Right cardiac atrium (tissue), 5 donors: Measurements from ENCODE around the gene DPYSL4. TPM values are rescaled to one million over a fixed set of nuclear protein-coding genes. Genes with fewer than 3 reads are reported as not detected.

ENCODE experiments used
- ATAC-seq, 2 donors: fragments of 200-7000 bp; cut with Tn5 transposase; one replicate each; pipeline versions ENCODE4 v1.8.0 to v1.9.1; 2020; ENCODE audit warnings: moderate library complexity in 2 of 2, mild to moderate bottlenecking in 1 of 2
- DNase-seq, 3 donors: peaks; one replicate each; pipeline ENCODE4 v3.0.0-alpha.2; 2020
- H3K27ac ChIP-seq: one replicate; pipeline ENCODE4 v1.5.1; 2013; ENCODE audit warnings: mild to moderate bottlenecking, low read length, control low read depth, moderate library complexity
- H3K27me3 ChIP-seq: one replicate; pipeline ENCODE4 v1.6.1; 2013; ENCODE audit not compliant: control insufficient read depth, insufficient read depth
- H3K4me1 ChIP-seq: one replicate; pipeline ENCODE4 v1.6.1; 2013; ENCODE audit warnings: low read length; ENCODE audit not compliant: control insufficient read depth, insufficient read depth
- H3K4me3 ChIP-seq: one replicate; pipeline ENCODE4 v1.5.1; 2013; ENCODE audit warnings: low read length, control low read depth
- H3K9me3 ChIP-seq: one replicate; pipeline ENCODE4 v1.6.1; 2013; ENCODE audit warnings: low read length; ENCODE audit not compliant: control insufficient read depth
- WGBS: extraction: QIAGEN DNeasy Blood & Tissue Kit; methylation state at CpG from one replicate; pipeline ENCODE4 v1.1.7; 2013; 5-methylcytosine and 5-hydroxymethylcytosine counted together
- intact Hi-C, 4 donors: fragments of 100-400 bp; cut with DNase I; formaldehyde crosslinking; loops; one replicate each; pipeline versions ENCODE4 v1.11.0 to v1.14.0; 2022 to 2023
- polyA plus RNA-seq: library from polyadenylated mRNA; stranded (reverse); fragments of 200-250 nt; gene quantifications from one replicate; pipeline ENCODE4 v1.2.3, GENCODE V29; 2013
- total RNA-seq, 4 donors: library from RNA; stranded (reverse); fragmentation: NEBNext Ultra II Directional; extraction: Animal tissue kit (Norgen Biotek cat#: 25700); gene quantifications; one replicate each; pipeline ENCODE4 v1.2.1, GENCODE V29; 2021
- donor health status: healthy with polysubstance abuse.
- donor health status: DM: no; HTN: yes; CAD: no.
- donor health status: DM: no; HTN: no; CAD: no.
- donor health status: DM: no; HTN: yes; CAD: no; lungs with severe emphysema.
- donor health status: DM: yes; HTN: yes; CAD: no.

DPYSL4 gene
- total and polyA plus RNA-seq, 5 donors: 1.9 to 13.8 (median 6.8) TPM

DNA sequence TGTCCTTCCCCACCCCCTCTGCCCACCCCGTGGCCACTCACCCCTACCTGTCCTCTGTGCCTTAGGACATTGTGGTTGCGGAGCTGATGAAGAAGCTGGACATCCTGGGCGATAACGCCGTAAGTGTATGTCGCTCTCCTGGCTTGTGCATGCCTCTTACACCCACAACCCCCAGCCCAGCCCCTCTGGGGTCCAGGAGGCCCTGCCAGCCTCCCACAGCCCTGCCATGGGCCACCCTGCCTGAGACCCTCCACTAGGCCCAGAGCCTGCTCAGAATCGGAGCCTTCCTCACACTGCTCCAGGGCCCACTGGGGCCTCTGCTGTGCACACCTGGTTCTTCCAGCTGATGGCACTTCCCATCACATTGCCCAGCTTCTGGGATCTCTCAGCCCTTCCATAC, 36.8 kb upstream of the DPYSL4 start:
- intact Hi-C loops: loop anchor here in 1 of 4 donors (10.0 kb wide), 1 partner anchor 115 kb away; no protein-coding TSS in a partner anchor
- no peak overlapping the region for H3K4me3 ChIP-seq
- ATAC-seq (no peak), DNase-seq (peak in 1 of 3 donors; percentile 25)
- H3K9me3 ChIP-seq: no peaks in the 10 kb centered on the region
- no peaks in the 10 kb centered on the region for H3K27me3 ChIP-seq
- H3K27ac ChIP-seq: no peak overlapping the region
- WGBS: 93% methylated on average over 7 of the region's 7 CpGs
- no peaks in the 10 kb centered on the region for H3K4me1 ChIP-seq

DNA sequence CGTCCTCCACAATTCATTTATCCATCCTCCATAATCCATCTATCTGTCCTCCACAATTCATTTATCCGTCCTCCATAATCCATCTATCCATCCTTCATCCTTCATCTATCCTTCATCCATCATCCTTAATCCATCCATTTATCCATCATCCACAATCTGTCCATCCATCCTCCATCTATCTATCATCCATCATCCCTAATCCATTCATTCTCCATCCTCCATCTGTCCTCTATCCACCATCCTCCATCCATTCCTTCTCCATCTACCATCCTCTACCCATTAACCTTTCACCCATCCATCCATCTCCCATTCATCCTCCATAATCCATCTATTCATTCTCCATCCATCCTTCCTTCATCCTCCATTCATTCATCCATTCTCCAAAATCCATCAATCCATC, 36.0 kb upstream of the DPYSL4 start:
- no peak overlapping the region for H3K27ac ChIP-seq
- ATAC-seq (no peak), DNase-seq (no peak)
- intact Hi-C loops: no loop called here
- H3K27me3 ChIP-seq: no peaks in the 10 kb centered on the region
- no peak overlapping the region for H3K4me3 ChIP-seq
- 98% methylated on average over 2 of the region's 2 CpGs for WGBS
- H3K9me3 ChIP-seq: no peaks in the 10 kb centered on the region
- no peaks in the 10 kb centered on the region for H3K4me1 ChIP-seq

DNA sequence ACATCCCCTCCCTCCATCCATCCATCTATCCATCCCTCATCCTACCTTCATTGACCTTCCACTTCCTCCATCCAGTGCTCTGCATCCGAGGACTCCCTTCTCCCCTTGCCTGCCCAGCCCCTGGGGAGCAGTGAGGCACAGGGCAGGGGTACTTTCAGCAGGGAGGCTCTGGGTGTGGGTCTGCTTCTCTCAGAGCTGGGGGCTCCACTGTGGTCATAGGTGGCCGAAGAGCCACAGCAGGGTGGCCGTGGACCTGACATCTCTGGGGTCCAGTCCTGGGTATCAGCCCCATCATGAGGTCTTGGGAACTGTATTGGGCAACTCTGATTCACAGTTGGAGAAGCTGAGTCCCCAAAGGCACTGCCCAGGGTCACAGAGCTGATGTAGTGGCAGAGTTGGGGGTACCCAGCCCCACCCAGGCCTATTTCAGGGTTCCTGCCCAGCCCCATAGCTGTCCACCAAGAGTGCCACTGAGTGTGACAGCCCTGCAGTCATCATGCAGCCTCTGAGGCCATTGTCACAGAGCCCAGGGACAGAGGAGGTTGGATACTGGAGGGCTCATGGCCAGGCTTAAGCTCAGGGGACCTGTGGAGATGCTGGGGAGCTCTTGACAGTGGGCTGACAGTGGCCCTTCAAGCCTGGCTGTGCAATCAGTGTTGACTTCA, 35.3 kb upstream of the DPYSL4 start:
- WGBS: 88% methylated on average over 3 of the region's 3 CpGs
- ATAC-seq: no peak
- DNase-seq: peak in 1 of 3 donors; percentile 21
- H3K4me3 ChIP-seq: no peak overlapping the region
- no peaks in the 10 kb centered on the region for H3K27me3 ChIP-seq
- intact Hi-C loops: no loop called here
- H3K27ac ChIP-seq: no peak overlapping the region
- H3K9me3 ChIP-seq: no peaks in the 10 kb centered on the region
- H3K4me1 ChIP-seq: no peaks in the 10 kb centered on the region

DNA sequence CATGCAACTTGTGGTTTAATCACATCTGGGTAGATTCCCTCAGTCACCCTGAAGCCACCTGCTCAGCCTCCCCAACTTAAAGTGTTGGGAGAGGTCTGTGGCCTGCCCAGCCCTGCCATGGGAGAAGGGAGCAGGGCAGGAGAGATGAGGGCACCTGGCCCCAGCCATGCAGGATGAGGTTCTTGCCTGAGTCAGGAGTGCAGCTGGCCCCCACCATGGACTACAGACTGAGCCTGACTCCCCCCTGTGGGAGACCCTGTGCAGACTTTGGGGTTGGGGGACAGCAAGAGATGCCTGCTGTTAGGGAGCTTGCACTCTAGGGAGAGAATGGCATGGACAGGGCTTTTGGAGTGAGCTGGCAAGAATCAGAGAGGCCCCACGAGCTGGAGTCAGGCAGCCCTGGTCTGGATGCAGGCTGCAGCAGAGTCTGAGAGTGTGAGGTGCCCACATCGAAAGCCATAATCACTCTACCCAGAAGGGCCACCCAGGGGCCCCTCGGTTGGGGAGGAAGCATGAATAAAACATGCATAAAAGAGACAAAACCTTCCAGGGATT, 34.7 kb upstream of the DPYSL4 start:
- no peak for DNase-seq
- H3K27me3 ChIP-seq: no peaks in the 10 kb centered on the region
- no peaks in the 10 kb centered on the region for H3K4me1 ChIP-seq
- no peaks in the 10 kb centered on the region for H3K9me3 ChIP-seq
- intact Hi-C loops: no loop called here
- WGBS: 53% methylated on average over 3 of the region's 3 CpGs
- H3K4me3 ChIP-seq: no peak overlapping the region
- no peak overlapping the region for H3K27ac ChIP-seq
- no peak for ATAC-seq

DNA sequence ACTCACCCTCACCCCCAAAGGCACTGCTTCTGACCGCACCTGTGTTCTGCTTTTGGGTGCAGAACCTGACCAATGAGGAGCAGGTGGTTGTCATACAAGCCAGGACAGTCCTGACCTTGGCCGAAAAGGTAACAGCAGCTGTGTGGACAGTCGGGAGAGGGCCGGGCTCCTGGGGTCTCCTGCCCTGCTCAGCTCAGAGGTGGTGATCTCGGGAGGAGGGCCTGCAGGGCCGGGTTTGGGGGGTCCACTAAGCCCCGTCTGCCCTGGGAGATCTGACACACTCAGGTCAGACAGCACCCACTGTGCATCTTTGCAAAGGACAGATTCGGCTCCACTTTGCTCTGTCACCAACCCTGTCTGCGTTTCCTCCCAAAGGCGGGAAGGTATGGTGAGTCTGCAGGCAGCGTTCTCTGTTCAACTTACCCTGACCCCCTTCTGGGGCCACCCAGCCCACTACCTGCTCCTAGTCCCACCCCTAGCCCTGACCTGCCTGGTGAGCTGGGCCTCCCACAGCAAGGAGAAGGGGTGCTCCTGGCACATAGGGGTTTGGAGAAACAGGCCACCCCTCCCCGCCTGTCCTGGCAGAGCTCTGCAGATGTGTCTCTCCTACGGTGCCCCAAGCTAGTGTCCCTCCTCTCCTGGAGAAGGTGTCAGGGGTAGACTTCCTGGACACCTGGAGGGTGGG, 33.7 kb upstream of the DPYSL4 start:
- intact Hi-C loops: no loop called here
- Histone ChIP-seq H3K27me3 (no peaks in the 10 kb centered on the region), H3K27ac (no peak overlapping the region), H3K4me1 (no peaks in the 10 kb centered on the region), H3K4me3 (no peak overlapping the region), H3K9me3 (no peaks in the 10 kb centered on the region)
- DNase-seq (peak in 1 of 3 donors; percentile 16), ATAC-seq (no peak)
- WGBS: 73% methylated on average over 13 of the region's 13 CpGs

DNA sequence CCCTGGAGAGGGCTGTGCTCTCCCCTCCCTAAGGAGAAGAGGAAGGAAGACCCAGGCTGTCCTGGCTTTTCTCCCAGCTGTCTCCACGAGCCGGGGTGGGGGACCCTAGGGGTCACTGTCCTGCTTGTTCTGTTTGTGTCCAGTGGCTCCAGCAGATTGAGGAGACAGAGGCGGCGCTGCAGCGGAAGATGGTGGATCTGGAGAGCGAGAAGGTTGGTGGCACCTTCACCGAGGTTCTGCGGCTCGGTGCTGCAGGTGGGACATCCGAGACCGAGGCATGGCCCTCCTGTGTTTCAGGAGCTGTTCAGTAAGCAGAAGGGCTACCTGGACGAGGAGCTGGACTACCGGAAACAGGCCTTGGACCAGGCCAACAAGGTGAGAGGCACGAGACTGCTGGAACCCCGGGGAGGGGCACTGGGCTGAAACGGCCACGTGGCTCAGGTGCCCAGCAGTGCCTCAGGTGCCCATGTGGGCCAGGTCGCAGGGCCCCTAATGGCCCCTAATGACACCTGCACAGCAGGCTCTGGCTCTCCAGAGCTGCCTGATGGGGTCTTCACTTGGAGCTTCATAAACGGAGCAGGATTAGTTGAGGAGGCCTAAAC, 33.0 kb upstream of the DPYSL4 start:
- DNase-seq (peak in 1 of 3 donors; percentile 4), ATAC-seq (no peak)
- WGBS: 87% methylated on average over 19 of the region's 19 CpGs
- intact Hi-C loops: no loop called here
- H3K27ac ChIP-seq: no peak overlapping the region
- no peak overlapping the region for H3K4me3 ChIP-seq
- no peaks in the 10 kb centered on the region for H3K4me1 ChIP-seq
- H3K9me3 ChIP-seq: no peaks in the 10 kb centered on the region
- no peaks in the 10 kb centered on the region for H3K27me3 ChIP-seq

DNA sequence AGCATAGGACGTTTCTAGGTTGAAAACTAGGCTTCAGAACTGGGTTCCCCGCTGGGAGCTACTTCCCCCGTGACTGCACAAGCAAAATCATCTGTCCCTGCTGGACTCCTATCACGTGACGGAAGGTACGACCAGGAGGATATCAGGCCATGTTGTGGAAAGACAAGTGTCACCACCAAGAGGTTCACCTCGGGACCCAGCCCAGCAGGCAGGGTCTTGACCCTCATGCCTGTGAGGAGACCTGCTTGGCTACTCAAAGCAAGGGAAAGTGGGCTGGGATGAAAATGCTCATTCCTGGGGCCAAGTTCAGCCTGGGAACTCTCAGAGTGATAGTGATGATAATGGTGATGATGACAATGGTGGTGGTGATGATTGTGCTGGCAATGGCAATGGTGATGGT, 32.3 kb upstream of the DPYSL4 start:
- DNase-seq (no peak), ATAC-seq (no peak)
- no peaks in the 10 kb centered on the region for H3K4me1 ChIP-seq
- no peaks in the 10 kb centered on the region for H3K9me3 ChIP-seq
- H3K27ac ChIP-seq: no peak overlapping the region
- no peak overlapping the region for H3K4me3 ChIP-seq
- no peaks in the 10 kb centered on the region for H3K27me3 ChIP-seq
- WGBS: 78% methylated on average over 7 of the region's 7 CpGs
- intact Hi-C loops: no loop called here

DNA sequence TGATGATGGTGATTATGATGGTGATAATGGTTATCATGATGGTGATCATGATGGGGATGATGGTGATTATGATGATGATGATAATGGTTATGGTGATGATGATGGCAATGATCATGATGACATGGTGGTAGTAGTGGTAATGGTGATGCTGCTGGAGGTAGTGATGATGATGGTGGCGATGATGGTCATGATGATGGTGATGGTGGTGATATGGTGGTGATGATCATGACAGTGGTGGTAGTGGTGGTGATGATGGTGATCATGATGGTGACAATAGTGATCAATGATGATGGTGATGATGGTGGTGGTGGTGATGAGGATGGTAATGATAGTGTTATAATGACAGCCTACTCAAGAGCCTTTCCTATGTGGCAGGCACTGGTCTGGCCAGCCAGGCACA, 31.8 kb upstream of the DPYSL4 start:
- intact Hi-C loops: no loop called here
- Histone ChIP-seq H3K9me3 (no peaks in the 10 kb centered on the region), H3K4me1 (no peaks in the 10 kb centered on the region), H3K4me3 (no peak overlapping the region), H3K27me3 (no peaks in the 10 kb centered on the region), H3K27ac (no peak overlapping the region)
- ATAC-seq (no peak), DNase-seq (no peak)
- WGBS: 98% methylated on average over 1 of the region's 1 CpG

DNA sequence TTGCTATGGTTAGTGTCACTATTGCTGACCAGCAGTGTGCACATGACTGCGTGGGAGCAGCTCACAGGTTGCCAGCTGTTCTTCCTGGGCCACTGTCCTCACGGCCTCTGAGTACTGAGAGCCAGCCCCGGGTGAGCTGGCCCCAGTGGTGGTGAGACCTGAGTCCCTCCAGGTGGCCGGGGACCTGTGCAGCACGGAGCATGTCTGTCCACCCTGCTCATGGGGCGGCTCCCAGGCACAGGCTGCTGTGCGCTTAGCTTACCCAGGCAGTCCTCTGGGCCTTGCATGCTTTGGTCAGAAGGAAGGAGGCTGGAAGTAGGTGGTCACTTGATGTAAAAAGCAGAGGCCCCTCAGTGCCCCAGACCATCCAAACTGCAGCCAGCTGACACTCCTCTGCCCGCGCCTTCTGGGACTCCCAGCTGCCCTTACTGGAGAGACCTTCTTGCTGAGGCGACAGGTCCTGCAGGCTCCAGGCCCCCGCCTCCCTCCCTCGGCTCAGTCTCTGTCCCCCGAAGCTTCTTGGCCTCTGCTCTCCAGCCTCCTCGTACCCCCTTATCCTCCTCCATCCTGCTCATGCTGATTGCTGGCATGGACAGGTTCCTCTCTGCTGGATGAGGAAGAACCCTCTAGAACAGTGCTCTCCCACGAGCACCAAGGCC, 30.9 kb upstream of the DPYSL4 start:
- ATAC-seq (peak in 1 of 2 donors; percentile 25), DNase-seq (peak in 2 of 3 donors; percentile 2 to 36)
- 80% methylated on average over 15 of the region's 15 CpGs for WGBS
- H3K27ac ChIP-seq: no peak overlapping the region
- no peaks in the 10 kb centered on the region for H3K9me3 ChIP-seq
- intact Hi-C loops: no loop called here
- no peaks in the 10 kb centered on the region for H3K27me3 ChIP-seq
- no peak overlapping the region for H3K4me3 ChIP-seq
- H3K4me1 ChIP-seq: no peaks in the 10 kb centered on the region

DNA sequence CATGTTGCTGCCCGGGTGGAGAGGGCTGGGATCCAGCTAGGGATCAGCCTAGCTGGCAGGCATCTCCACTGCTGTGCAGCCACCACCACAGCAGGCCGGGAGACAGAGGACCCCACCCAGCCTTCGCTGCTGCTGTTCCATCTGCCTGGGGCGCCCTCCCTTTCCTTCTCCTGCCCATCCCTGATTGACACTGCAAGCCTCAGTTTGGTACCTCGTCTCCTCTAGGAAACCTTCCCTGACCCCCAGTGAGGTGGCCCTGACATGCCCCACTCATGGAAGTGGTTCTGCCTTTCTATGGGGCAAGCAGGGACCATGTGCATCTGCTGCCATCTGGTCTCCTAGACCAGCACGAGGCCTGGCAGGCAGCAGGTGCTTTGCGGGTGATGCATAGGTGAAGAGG, 30.4 kb upstream of the DPYSL4 start:
- intact Hi-C loops: no loop called here

DNA sequence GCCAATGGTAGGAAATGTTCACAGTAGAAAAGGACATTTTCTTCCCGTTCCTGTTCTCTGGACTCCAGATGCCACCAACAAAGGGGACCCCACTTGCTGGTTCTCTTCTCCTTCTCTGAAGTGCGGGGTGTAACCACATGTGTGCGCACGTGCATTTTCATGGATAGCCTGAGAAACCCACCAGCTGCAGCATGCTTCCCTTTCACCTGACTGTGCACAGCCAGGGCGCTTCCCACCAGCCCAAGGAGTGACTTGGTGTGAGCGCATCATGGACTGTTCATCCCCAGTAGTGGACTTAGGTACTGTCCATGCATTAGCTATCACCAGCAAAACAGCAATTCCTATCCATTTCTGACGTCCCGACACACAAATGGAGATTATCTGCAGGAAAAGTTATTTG, 29.6 kb upstream of the DPYSL4 start:
- no peaks in the 10 kb centered on the region for H3K9me3 ChIP-seq
- intact Hi-C loops: no loop called here
- no peak overlapping the region for H3K27ac ChIP-seq
- peaks cover 3% of the 10 kb centered on the region for H3K4me1 ChIP-seq
- DNase-seq: peak in 1 of 3 donors; percentile 27
- ATAC-seq: no peak
- H3K27me3 ChIP-seq: no peaks in the 10 kb centered on the region
- no peak overlapping the region for H3K4me3 ChIP-seq
- WGBS: 84% methylated on average over 8 of the region's 8 CpGs

More for the DNA sequence above, 30.4 kb upstream of the DPYSL4 start:
- peak in 1 of 3 donors; percentile 33 for DNase-seq
- WGBS: 75% methylated on average over 7 of the region's 7 CpGs
- H3K9me3 ChIP-seq: no peaks in the 10 kb centered on the region
- H3K27ac ChIP-seq: no peak overlapping the region
- no peak for ATAC-seq
- no peaks in the 10 kb centered on the region for H3K27me3 ChIP-seq
- H3K4me1 ChIP-seq: no peaks in the 10 kb centered on the region
- no peak overlapping the region for H3K4me3 ChIP-seq
